Uterus (tissue), 2 donors: Measurements from ENCODE around the gene KCNMA1.

Experiments used
- CTCF ChIP-seq, 4 experiments: fragments of 200-600 bp in 2 of 4; fragments of 450-650 bp in 2 of 4; sonication (generic) in 2 of 4; IDR thresholded peaks; one replicate each; pipeline ENCODE4 v1.5.1; 2016 to 2019; ENCODE audit warnings: antibody characterized with exemption in 4 of 4, mild to moderate bottlenecking in 2 of 4, moderate library complexity in 1 of 4
- POLR2A ChIP-seq, 2 donors: fragments of 450-650 bp; IDR thresholded peaks; one replicate each; pipeline ENCODE4 v1.6.1; 2016; ENCODE audit warnings: antibody characterized with exemption in 2 of 2, mild to moderate bottlenecking in 1 of 2, moderate library complexity in 1 of 2

GRCh38 chr10:77537071-77537470 is 100.5 kb downstream of the KCNMA1 start:
- TF ChIP-seq CTCF (IDR thresholded peaks at IDR 0.05) = no peak
- TF ChIP-seq POLR2A (IDR thresholded peaks at IDR 0.05) = no peak
